NCI-H82 treated with DMSO at 0.1 percent for 48 hours (cell line): Measurements from ENCODE around the gene FGFR3.
"Not testable (repeated sequence)": the region's sequence is repeated elsewhere in the genome, so short reads cannot be mapped to it uniquely, and the experiment has no call there.

Experiments used
- DNase-seq: peaks from one replicate; lab custom pipeline; 2025; ENCODE audit not compliant: unreplicated experiment; lab: John Stamatoyannopoulos, UW

The FGFR3 gene

GRCh38 chr4:1839282-1839681, 46.2 kb downstream of the FGFR3 start:
- DNase-seq: no peak

GRCh38 chr4:1841201-1841886, 48.3 kb downstream of the FGFR3 start:
- DNase-seq: no peak

GRCh38 chr4:1841887-1842210, 48.8 kb downstream of the FGFR3 start:
- DNase-seq: no peak

GRCh38 chr4:1842339-1842895, 49.3 kb downstream of the FGFR3 start:
- no peak for DNase-seq

- DNase-seq: no peak
These were observed 49.9 kb downstream of the FGFR3 start for GRCh38 chr4:1842993-1843448.

GRCh38 chr4:1843852-1844251, 50.8 kb downstream of the FGFR3 start:
- DNase-seq: no peak

GRCh38 chr4:1844618-1845017, 51.5 kb downstream of the FGFR3 start:
- not testable (repeated sequence) for DNase-seq

GRCh38 chr4:1846580-1846979, 53.5 kb downstream of the FGFR3 start:
- DNase-seq: no peak

GRCh38 chr4:1850276-1850675, 57.2 kb downstream of the FGFR3 start:
- no peak for DNase-seq

- DNase-seq: no peak
These were observed 58.1 kb downstream of the FGFR3 start for GRCh38 chr4:1851160-1851559.

GRCh38 chr4:1851575-1852410, 58.7 kb downstream of the FGFR3 start:
- DNase-seq: no peak

GRCh38 chr4:1852904-1853623, 60.0 kb downstream of the FGFR3 start:
- no peak for DNase-seq

GRCh38 chr4:1854752-1855151, 61.7 kb downstream of the FGFR3 start:
- DNase-seq: no peak

- DNase-seq: no peak
These were observed 62.4 kb downstream of the FGFR3 start for GRCh38 chr4:1855333-1856070.

GRCh38 chr4:1856071-1856942, 63.2 kb downstream of the FGFR3 start, which contains the start of gene LETM1:
LETM1 (minus strand) TSS chr4:1856156; CDS start chr4:1855950, 206 bp downstream.
- peak; percentile 74 for DNase-seq

GRCh38 chr4:1856943-1857699, 64.0 kb downstream of the FGFR3 start:
- no peak for DNase-seq

- DNase-seq: no peak
These were observed 64.8 kb downstream of the FGFR3 start for GRCh38 chr4:1857931-1858330.
